Calu3 (cell line): ENCODE measurements around the gene MBNL1. TPM values are rescaled to one million over a fixed set of nuclear protein-coding genes. Genes with fewer than 3 reads are reported as not detected.
"Not testable (repeated sequence)": the region's sequence is repeated elsewhere in the genome, so short reads cannot be mapped to it uniquely, and the experiment has no call there.

Source experiments
- BruUV-seq: library from RNA; stranded (reverse); fragments of 400-500 nt; replicated peaks from 2 replicates; lab custom pipeline; 2021; lab: Mats Ljungman, UMichigan
- CTCF ChIA-PET: fragments of 300-600 bp; sonication (Branson Sonifier 250); formaldehyde crosslinking; loops from one replicate; lab custom pipeline; 2022; ENCODE audit warnings: antibody characterized with exemption; lab: Charles Lee
- DNase-seq: peaks from one replicate; pipeline ENCODE4 v3.0.0; 2022
- H3K27ac Mint-ChIP-seq: one replicate; pipeline ENCODE4 v1.8.0; 2022; ENCODE audit warnings: mixed read lengths; ENCODE audit not compliant: unreplicated experiment
- H3K27me3 Mint-ChIP-seq: one replicate; pipeline ENCODE4 v1.8.0; 2022; ENCODE audit warnings: mixed read lengths; ENCODE audit not compliant: unreplicated experiment
- H3K36me3 Mint-ChIP-seq: one replicate; pipeline ENCODE4 v1.8.0; 2022; ENCODE audit warnings: mild to moderate bottlenecking, moderate library complexity, mixed read lengths; ENCODE audit not compliant: insufficient read depth, unreplicated experiment
- H3K4me1 Mint-ChIP-seq: one replicate; pipeline ENCODE4 v1.8.0; 2022; ENCODE audit warnings: mild to moderate bottlenecking, low read depth, mixed read lengths; ENCODE audit not compliant: unreplicated experiment
- H3K4me3 Mint-ChIP-seq: one replicate; pipeline ENCODE4 v1.8.0; 2022; ENCODE audit warnings: mild to moderate bottlenecking, low read depth, moderate library complexity, mixed read lengths; ENCODE audit not compliant: unreplicated experiment
- H3K9me3 Mint-ChIP-seq: one replicate; pipeline ENCODE4 v1.8.0; 2022; ENCODE audit warnings: low read depth, mixed read lengths; ENCODE audit not compliant: unreplicated experiment
- intact Hi-C: fragments of 100-400 bp; cut with micrococcal nuclease; formaldehyde crosslinking; loops from one replicate; pipeline ENCODE4 v1.10.0; 2022; ENCODE audit not compliant: unreplicated experiment
- total RNA-seq: library from RNA; stranded (reverse); gene quantifications from 2 replicates; pipeline ENCODE4 v1.2.3, GENCODE V29; 2022
- TF ChIP-seq, protein P1 (sequence below): fragments of 200-600 bp; IDR thresholded peaks from one replicate; pipeline ENCODE4 v1.8.0; 2022; ENCODE audit warnings: antibody characterized with exemption; ENCODE audit not compliant: unreplicated experiment

MBNL1 gene
- total RNA-seq, 1 experiment from 2014 or later = 183 TPM

DNA sequence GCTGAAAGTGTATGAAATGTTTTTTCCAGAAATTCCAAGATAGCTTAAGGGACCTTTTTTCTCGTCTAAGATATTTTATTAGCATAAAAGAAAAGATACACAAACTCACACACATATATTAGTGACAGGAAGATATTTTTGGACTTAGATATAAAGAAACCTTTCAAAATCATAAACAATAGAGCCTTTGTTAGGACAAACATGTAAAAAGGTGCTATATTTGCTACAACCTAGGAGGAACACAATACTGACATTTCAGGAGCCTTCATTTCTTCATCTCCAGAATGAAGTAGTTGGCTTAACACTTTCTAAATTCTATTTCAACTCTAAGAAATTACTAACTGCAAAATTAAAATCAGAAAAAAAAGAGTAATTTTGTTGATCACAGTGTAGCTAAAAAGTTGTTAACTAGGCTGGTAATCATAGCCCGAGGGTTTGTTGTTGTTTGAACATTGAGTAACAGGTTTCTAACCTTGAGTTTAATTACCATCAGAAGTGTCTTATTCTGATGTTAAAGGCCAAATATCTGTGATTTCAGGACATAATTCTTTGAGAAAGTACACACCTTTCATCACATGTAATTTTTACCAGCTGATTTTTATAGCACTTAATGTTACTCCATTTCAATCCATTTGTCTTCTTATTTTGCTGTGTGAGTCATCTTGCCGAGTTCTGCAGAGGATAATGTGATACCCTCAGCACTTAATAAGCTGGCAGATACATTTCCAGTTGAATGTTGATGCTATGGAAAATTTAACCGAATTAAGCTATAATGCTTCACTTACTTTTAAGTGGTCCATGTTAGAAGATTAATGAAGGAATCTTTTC is 97.3 kb downstream of the MBNL1 start:
- CTCF ChIA-PET = interaction anchor here (0.6 to 1.7 kb wide), 4 partner anchors 8 to 96 kb away, joined by 3 to 6 read pairs (median 4); no protein-coding TSS in a partner anchor
- BruUV-seq = no TSS peak
- Mint-ChIP-seq H3K27ac (peak overlapping the region; percentile 38), H3K27me3 (no peaks in the 10 kb centered on the region), H3K4me3 (no peak overlapping the region), H3K36me3 (peaks cover 10% of the 10 kb centered on the region), H3K4me1 (peaks cover 51% of the 10 kb centered on the region), H3K9me3 (peaks cover 3% of the 10 kb centered on the region)
- TF ChIP-seq, protein P1, sequence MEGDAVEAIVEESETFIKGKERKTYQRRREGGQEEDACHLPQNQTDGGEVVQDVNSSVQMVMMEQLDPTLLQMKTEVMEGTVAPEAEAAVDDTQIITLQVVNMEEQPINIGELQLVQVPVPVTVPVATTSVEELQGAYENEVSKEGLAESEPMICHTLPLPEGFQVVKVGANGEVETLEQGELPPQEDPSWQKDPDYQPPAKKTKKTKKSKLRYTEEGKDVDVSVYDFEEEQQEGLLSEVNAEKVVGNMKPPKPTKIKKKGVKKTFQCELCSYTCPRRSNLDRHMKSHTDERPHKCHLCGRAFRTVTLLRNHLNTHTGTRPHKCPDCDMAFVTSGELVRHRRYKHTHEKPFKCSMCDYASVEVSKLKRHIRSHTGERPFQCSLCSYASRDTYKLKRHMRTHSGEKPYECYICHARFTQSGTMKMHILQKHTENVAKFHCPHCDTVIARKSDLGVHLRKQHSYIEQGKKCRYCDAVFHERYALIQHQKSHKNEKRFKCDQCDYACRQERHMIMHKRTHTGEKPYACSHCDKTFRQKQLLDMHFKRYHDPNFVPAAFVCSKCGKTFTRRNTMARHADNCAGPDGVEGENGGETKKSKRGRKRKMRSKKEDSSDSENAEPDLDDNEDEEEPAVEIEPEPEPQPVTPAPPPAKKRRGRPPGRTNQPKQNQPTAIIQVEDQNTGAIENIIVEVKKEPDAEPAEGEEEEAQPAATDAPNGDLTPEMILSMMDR = no peak
- intact Hi-C loops = loop anchor here (2.0 kb wide), 1 partner anchor 13 kb away; no protein-coding TSS in a partner anchor
- no peak for DNase-seq

DNA sequence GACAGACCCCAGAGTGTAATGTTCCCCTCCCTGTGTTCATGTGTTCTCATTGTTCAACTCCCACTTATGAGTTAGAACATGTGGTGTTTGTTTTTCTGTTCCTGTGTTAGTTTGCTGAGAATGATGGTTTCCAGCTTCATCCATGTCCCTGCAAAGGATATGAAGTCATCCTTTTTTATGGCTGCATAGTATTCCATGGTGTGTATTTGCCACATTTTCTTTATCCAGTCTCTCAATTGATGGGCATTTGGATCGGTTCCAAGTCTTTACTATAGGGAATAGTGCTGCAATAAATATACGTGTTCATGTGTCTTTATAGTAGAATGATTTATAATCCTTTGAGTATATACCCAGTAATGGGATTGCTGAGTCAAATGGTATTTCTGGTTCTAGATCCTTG is 98.5 kb downstream of the MBNL1 start:
- H3K27me3 Mint-ChIP-seq, H3K4me3 Mint-ChIP-seq: not testable (repeated sequence)

DNA sequence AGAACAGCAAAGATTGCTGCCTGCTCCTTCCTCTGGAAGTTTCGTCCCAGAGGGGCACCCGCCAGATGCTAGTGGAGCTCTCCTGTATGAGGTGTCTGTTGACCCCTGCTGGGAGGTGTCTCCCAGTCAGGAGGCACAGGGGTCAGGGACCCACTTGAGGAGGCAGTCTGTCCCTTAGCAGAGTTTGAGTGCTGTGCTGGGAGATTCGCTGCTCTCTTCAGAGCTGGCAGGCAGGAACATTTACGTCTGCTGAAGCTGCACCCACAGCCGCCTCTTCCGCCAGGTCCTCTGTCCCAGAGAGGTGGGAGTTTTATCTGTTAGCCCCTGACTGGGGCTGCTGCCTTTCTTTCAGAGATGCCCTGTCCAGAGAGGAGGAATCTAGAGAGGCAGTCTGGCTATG is 103.9 kb downstream of the MBNL1 start:
- intact Hi-C loops, H3K4me3 Mint-ChIP-seq, CTCF ChIA-PET, H3K27me3 Mint-ChIP-seq, H3K27ac Mint-ChIP-seq, H3K36me3 Mint-ChIP-seq, H3K9me3 Mint-ChIP-seq, BruUV-seq, DNase-seq: not testable (repeated sequence)
- H3K4me1 Mint-ChIP-seq = peaks cover 47% of the 10 kb centered on the region

More for the DNA sequence above, 98.5 kb downstream of the MBNL1 start:
- intact Hi-C loops, H3K36me3 Mint-ChIP-seq, DNase-seq, BruUV-seq, H3K9me3 Mint-ChIP-seq, H3K27ac Mint-ChIP-seq: not testable (repeated sequence)
- CTCF ChIA-PET = interaction anchor here (0.7 kb wide), 1 partner anchor 43 kb away, joined by 6 read pairs; no protein-coding TSS in a partner anchor
- H3K4me1 Mint-ChIP-seq = peaks cover 48% of the 10 kb centered on the region

DNA sequence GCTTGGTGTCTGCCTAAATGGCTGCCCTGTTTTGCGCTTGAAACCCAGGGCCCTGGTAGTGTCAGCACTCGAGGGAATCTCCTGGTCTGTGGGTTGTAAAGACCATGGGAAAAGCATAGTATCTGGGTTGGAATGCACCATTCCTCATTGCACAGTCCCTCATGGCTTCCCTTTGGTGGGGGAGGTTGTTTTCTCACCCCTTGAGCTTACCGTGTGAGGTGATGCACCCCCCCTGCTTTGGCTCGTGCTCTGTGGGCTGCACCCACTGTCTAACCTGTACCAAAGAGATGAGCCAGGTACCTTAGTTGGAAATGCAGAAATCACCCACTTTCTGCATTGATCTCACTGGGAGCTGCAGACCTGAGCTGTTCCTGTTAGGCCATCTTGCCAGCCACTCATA is 104.7 kb downstream of the MBNL1 start:
- Mint-ChIP-seq H3K27ac (no peak overlapping the region), H3K36me3 (peaks cover 10% of the 10 kb centered on the region), H3K9me3 (peaks cover 8% of the 10 kb centered on the region), H3K27me3 (no peaks in the 10 kb centered on the region), H3K4me3 (no peak overlapping the region), H3K4me1 (peaks cover 47% of the 10 kb centered on the region)
- intact Hi-C loops = no loop called here
- CTCF ChIA-PET = interaction anchor here (1.2 to 2.1 kb wide), 2 partner anchors 11 to 190 kb away, joined by 3 to 5 read pairs; no protein-coding TSS in a partner anchor
- no peak for DNase-seq
- TF ChIP-seq, protein P1 = no peak
- BruUV-seq = no TSS peak

DNA sequence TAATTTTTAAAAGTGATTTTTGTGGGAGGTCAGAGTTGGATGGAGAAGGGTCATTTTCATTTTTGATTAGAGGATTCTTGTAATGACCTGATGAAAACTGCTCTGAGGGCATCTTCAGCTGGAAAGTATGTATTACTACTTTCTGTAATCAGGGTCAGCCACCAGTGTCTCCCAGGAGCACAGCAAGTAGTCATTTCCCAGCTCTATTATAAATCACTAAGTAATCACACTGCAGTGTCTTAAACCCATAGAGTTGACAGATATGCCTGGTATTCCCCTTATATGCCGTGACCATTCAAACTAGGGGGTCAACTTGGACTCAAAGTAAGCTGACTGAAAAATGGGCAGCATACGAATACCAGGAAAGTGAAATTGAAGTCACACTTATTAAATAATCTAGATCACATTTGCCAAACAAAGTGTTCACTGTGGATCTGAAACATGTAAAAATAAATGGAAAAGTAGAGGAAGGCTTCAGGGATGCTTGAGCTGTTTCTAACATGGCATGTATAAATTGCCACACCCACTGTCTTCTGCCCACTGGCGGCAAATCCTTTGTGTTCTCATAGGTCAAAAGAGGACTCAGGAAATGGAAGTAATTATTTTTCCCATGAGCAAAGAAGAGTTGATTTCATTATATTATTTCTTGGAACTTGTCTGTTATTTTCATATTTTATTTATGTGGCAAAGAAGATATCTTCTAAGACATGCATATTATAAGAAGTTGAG is 105.7 kb downstream of the MBNL1 start:
- peaks cover 46% of the 10 kb centered on the region for H3K4me1 Mint-ChIP-seq
- no peak for DNase-seq
- CTCF ChIA-PET = interaction anchor here (0.6 to 2.1 kb wide), 4 partner anchors 10 to 191 kb away, joined by 3 to 5 read pairs (median 4); no protein-coding TSS in a partner anchor
- peaks cover 8% of the 10 kb centered on the region for H3K9me3 Mint-ChIP-seq
- TF ChIP-seq, protein P1 = no peak
- H3K36me3 Mint-ChIP-seq = peaks cover 10% of the 10 kb centered on the region
- BruUV-seq = no TSS peak
- H3K4me3 Mint-ChIP-seq = no peak overlapping the region
- intact Hi-C loops = no loop called here
- H3K27ac Mint-ChIP-seq = no peak overlapping the region
- H3K27me3 Mint-ChIP-seq = no peaks in the 10 kb centered on the region
